ENCODE data around the gene ATXN2. TPM values are rescaled to one million over a fixed set of nuclear protein-coding genes. Genes with fewer than 3 reads are reported as not detected.

The ATXN2 gene
- total and polyA plus RNA-seq, 4 donors: 11.5 to 33.1 (median 22.1) TPM

DNA sequence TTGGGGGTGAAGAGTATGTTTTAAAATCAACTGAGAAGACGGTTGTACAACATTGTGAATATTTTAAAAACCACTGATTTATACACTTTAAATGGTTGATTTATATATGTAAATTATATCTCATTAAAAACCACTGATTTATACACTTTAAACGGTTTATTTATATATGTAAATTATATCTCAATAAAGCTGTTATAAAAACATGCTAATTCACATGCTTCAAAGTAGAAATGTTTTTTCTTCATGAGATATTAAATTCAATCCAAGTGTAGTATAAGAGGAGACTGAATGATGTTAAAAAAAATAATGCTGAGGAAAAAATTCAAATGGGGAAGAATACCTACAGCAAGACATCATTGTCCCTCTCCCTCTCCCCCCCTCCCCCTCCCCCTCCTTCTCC is 92.9 kb downstream of the ATXN2 start:
- H3K9ac ChIP-seq (ENCODE audit: low read depth in 1 of 2, low read length in 2 of 2): no peak overlapping the region
- no peaks in the 10 kb centered on the region for H3K9me3 ChIP-seq (ENCODE audit: control insufficient read depth in 4 of 4, low read length in 3 of 4)
- no peaks in the 10 kb centered on the region for H3K27me3 ChIP-seq (ENCODE audit: control insufficient read depth in 4 of 4, insufficient read depth in 4 of 4, low read length in 3 of 4)
- no peaks in the 10 kb centered on the region for H3K4me1 ChIP-seq (ENCODE audit: control insufficient read depth in 4 of 4, insufficient read depth in 4 of 4, low read length in 3 of 4)
- H3K4me3 ChIP-seq (ENCODE audit: low read depth in 1 of 3, low read length in 3 of 3): no peak overlapping the region
- no peak overlapping the region for H3K27ac ChIP-seq (ENCODE audit: low read depth in 1 of 2, low read length in 2 of 2)
- TF ChIP-seq CTCF (IDR thresholded peaks at IDR 0.05; ENCODE audit: low read depth, low read length, missing input control) (no peak), TAF1 (conservative IDR thresholded peaks at IDR 0.05) (no peak), HNF4A (conservative IDR thresholded peaks at IDR 0.05) (no peak), RAD21 (IDR thresholded peaks at IDR 0.05) (no peak), EGR1 (IDR thresholded peaks at IDR 0.05; ENCODE audit: low read depth in 2 of 2) (no peak), REST (IDR thresholded peaks at IDR 0.05) (no peak)
- 92% methylated on average over 2 of the region's 2 CpGs for WGBS
- no peak for DNase-seq (ENCODE audit: low spot score)
- H3K36me3 ChIP-seq (ENCODE audit: control insufficient read depth in 4 of 4, insufficient read depth in 3 of 4, low read depth in 1 of 4, low read length in 3 of 4): peaks cover 6 to 50% (median 28%) of the 10 kb centered on the region in 4 donors

DNA sequence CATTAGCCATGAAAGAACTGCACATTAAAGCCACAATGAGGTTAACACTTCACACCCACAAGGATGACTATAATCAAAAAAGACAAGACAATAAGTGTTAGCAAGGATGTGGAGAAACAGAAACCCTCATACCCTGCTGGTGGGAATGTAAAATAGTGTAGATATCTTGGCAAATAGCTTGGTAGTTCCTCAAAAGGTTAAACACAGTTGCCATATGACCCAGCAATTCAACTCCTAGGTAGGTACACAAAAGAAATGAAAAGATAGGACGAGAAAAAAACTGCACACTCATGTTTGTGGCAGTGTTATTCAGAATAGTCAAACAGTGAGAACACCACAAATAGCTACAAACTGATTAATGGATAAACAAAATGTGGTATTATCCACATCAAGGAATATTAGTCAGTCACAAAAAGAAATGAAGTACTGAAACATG is 93.5 kb downstream of the ATXN2 start:
- no peak overlapping the region for H3K4me3 ChIP-seq (ENCODE audit: low read depth in 1 of 3, low read length in 3 of 3)
- 78% methylated on average over 1 of the region's 1 CpG for WGBS
- no peaks in the 10 kb centered on the region for H3K27me3 ChIP-seq (ENCODE audit: control insufficient read depth in 4 of 4, insufficient read depth in 4 of 4, low read length in 3 of 4)
- no peak overlapping the region for H3K27ac ChIP-seq (ENCODE audit: low read depth in 1 of 2, low read length in 2 of 2)
- no peak for DNase-seq (ENCODE audit: low spot score)
- H3K9ac ChIP-seq (ENCODE audit: low read depth in 1 of 2, low read length in 2 of 2): no peak overlapping the region
- H3K9me3 ChIP-seq (ENCODE audit: control insufficient read depth in 4 of 4, low read length in 3 of 4): no peaks in the 10 kb centered on the region
- no peak for TF ChIP-seq YY1 (IDR thresholded peaks at IDR 0.05)
- TF ChIP-seq HNF4A (conservative IDR thresholded peaks at IDR 0.05): no peak
- no peak for TF ChIP-seq RAD21 (IDR thresholded peaks at IDR 0.05)
- peaks cover 6 to 46% (median 29%) of the 10 kb centered on the region in 4 donors for H3K36me3 ChIP-seq (ENCODE audit: control insufficient read depth in 4 of 4, insufficient read depth in 3 of 4, low read depth in 1 of 4, low read length in 3 of 4)
- no peaks in the 10 kb centered on the region for H3K4me1 ChIP-seq (ENCODE audit: control insufficient read depth in 4 of 4, insufficient read depth in 4 of 4, low read length in 3 of 4)

- Histone ChIP-seq H3K4me3 (ENCODE audit: low read depth in 1 of 3, low read length in 3 of 3) (no peak overlapping the region), H3K36me3 (ENCODE audit: control insufficient read depth in 4 of 4, insufficient read depth in 3 of 4, low read depth in 1 of 4, low read length in 3 of 4) (peaks cover 8 to 35% (median 23%) of the 10 kb centered on the region in 4 donors), H3K9ac (ENCODE audit: low read depth in 1 of 2, low read length in 2 of 2) (no peak overlapping the region), H3K27me3 (ENCODE audit: control insufficient read depth in 4 of 4, insufficient read depth in 4 of 4, low read length in 3 of 4) (no peaks in the 10 kb centered on the region), H3K4me1 (ENCODE audit: control insufficient read depth in 4 of 4, insufficient read depth in 4 of 4, low read length in 3 of 4) (no peaks in the 10 kb centered on the region), H3K9me3 (ENCODE audit: control insufficient read depth in 4 of 4, low read length in 3 of 4) (no peaks in the 10 kb centered on the region), H3K27ac (ENCODE audit: low read depth in 1 of 2, low read length in 2 of 2) (no peak overlapping the region)
- TF ChIP-seq JUND (IDR thresholded peaks at IDR 0.05): no peak
- no peak for TF ChIP-seq ZBTB33 (IDR thresholded peaks at IDR 0.05)
- TF ChIP-seq HNF4A (conservative IDR thresholded peaks at IDR 0.05): no peak
- TF ChIP-seq CTCF (IDR thresholded peaks at IDR 0.05; ENCODE audit: low read depth, low read length, missing input control): no peak
- TF ChIP-seq HNF4G (IDR thresholded peaks at IDR 0.05): no peak
- TF ChIP-seq YY1 (IDR thresholded peaks at IDR 0.05): no peak
- TF ChIP-seq GABPA (IDR thresholded peaks at IDR 0.05 in 1 of 2, conservative IDR thresholded peaks at IDR 0.05 in 1 of 2): no peak
- TF ChIP-seq MAX (IDR thresholded peaks at IDR 0.05): no peak
- TF ChIP-seq TAF1 (conservative IDR thresholded peaks at IDR 0.05): no peak
- TF ChIP-seq RAD21 (IDR thresholded peaks at IDR 0.05): no peak
- TF ChIP-seq SP1 (IDR thresholded peaks at IDR 0.05): no peak
- TF ChIP-seq RXRA (IDR thresholded peaks at IDR 0.05): no peak
- TF ChIP-seq, protein P1, sequence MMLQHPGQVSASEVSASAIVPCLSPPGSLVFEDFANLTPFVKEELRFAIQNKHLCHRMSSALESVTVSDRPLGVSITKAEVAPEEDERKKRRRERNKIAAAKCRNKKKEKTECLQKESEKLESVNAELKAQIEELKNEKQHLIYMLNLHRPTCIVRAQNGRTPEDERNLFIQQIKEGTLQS (IDR thresholded peaks at IDR 0.05): no peak
- TF ChIP-seq EGR1 (IDR thresholded peaks at IDR 0.05; ENCODE audit: low read depth in 2 of 2): no peak
- TF ChIP-seq FOXA2 (IDR thresholded peaks at IDR 0.05): no peak
- WGBS: 96% methylated on average over 1 of the region's 1 CpG
- no peak for DNase-seq (ENCODE audit: low spot score)
Measured at GRCh38 chr12:111503116-111503515, 96.0 kb downstream of the ATXN2 start.

Measured in liver (tissue), 9 donors.